GM20000 (cell line): ENCODE data around the gene MYCL.
"Not testable (repeated sequence)": the region's sequence is repeated elsewhere in the genome, so short reads cannot be mapped to it uniquely, and the experiment has no call there.

Source experiments
- DNase-seq: peaks from one replicate; pipeline ENCODE4 v3.0.0; 2012; ENCODE audit warnings: low spot score
- CTCF ChIP-seq: IDR thresholded peaks from 2 replicates; pipeline ENCODE4 v1.5.1; 2012; ENCODE audit warnings: mild to moderate bottlenecking, control low read depth; ENCODE audit errors: extremely low read depth, missing control alignments

Gene MYCL

GRCh38 chr1:39877980-39878956 is 23.4 kb downstream of the MYCL start:
- DNase-seq = peak; percentile 22
- no peak for TF ChIP-seq CTCF

GRCh38 chr1:39877231-39877778 is 24.4 kb downstream of the MYCL start:
- no peak for DNase-seq
- no peak for TF ChIP-seq CTCF

- TF ChIP-seq CTCF = no peak
- no peak for DNase-seq
Measured at GRCh38 chr1:39876144-39876543, 25.6 kb downstream of the MYCL start.

- TF ChIP-seq CTCF = no peak
- DNase-seq = no peak
Measured at GRCh38 chr1:39872698-39873097, 29.0 kb downstream of the MYCL start.

- no peak for TF ChIP-seq CTCF
Measured at GRCh38 chr1:39871796-39872195, 29.9 kb downstream of the MYCL start.

GRCh38 chr1:39871043-39871442 is 30.7 kb downstream of the MYCL start:
- not testable (repeated sequence) for DNase-seq

More at GRCh38 chr1:39871796-39872195, 29.9 kb downstream of the MYCL start:
- DNase-seq = no peak

- not testable (repeated sequence) for DNase-seq
Measured at GRCh38 chr1:39869538-39870112, 32.1 kb downstream of the MYCL start.

GRCh38 chr1:39866767-39867166 is 35.0 kb downstream of the MYCL start:
- DNase-seq = no peak
- no peak for TF ChIP-seq CTCF
